SU-DHL-6 (cell line): ENCODE data around the gene CMPK1.

Experiments
- H2AFZ ChIP-seq: fragments of 200-600 bp; sonication (generic); 2 replicates; pipeline ENCODE4 v1.6.1; 2014; ENCODE audit warnings: low read depth, mild to moderate bottlenecking, moderate library complexity, mixed read lengths, antibody characterized with exemption, low read length; ENCODE audit not compliant: severe bottlenecking
- H3F3A ChIP-seq: fragments of 200-600 bp; shearing (Covaris generic); 2 replicates; pipeline ENCODE4 v1.6.0; 2016; ENCODE audit warnings: antibody characterized with exemption, mild to moderate bottlenecking; ENCODE audit not compliant: insufficient read depth
- H3K27ac ChIP-seq: fragments of 200-600 bp; sonication (generic); 2 replicates; pipeline ENCODE4 v1.5.1; 2016; ENCODE audit warnings: low read depth, mild to moderate bottlenecking, low read length, moderate library complexity, mixed read lengths
- H3K27me3 ChIP-seq: fragments of 200-600 bp; sonication (generic), shearing (Covaris generic); 2 replicates; pipeline ENCODE4 v1.6.0; 2014; ENCODE audit warnings: mild to moderate bottlenecking, low read length
- H3K36me3 ChIP-seq: fragments of 200-600 bp; sonication (generic); 2 replicates; pipeline ENCODE4 v1.6.1; 2014; ENCODE audit warnings: mild to moderate bottlenecking, low read length, mixed read lengths
- H3K4me2 ChIP-seq: fragments of 300-600, 200-600 bp; shearing (Covaris generic), sonication (generic); 2 replicates; pipeline ENCODE4 v1.6.0; 2014; ENCODE audit warnings: low read length, low read depth, mild to moderate bottlenecking; ENCODE audit not compliant: poor library complexity, severe bottlenecking
- H3K4me3 ChIP-seq: fragments of 200-600 bp; sonication (generic); 2 replicates; pipeline ENCODE4 v1.5.1; 2014; ENCODE audit warnings: antibody characterized with exemption, low read length, mild to moderate bottlenecking, mixed read lengths; ENCODE audit not compliant: insufficient read depth, poor library complexity, severe bottlenecking
- H3K79me2 ChIP-seq: fragments of 200-600 bp; sonication (generic); 2 replicates; pipeline ENCODE4 v1.6.1; 2014; ENCODE audit warnings: mild to moderate bottlenecking, low read length, moderate library complexity; ENCODE audit not compliant: insufficient read depth
- H3K9ac ChIP-seq: fragments of 200-600 bp; sonication (generic); 2 replicates; pipeline ENCODE4 v1.7.0; 2014; ENCODE audit warnings: mild to moderate bottlenecking, low read length
- H3K9me2 ChIP-seq: fragments of 200-600 bp; sonication (generic); replicated peaks from 2 replicates; pipeline ENCODE4 v1.6.1; 2014; ENCODE audit warnings: low read length; ENCODE audit not compliant: insufficient read depth
- H3K9me3 ChIP-seq: fragments of 200-600 bp; sonication (generic); 2 replicates; pipeline ENCODE4 v1.6.1; 2014; ENCODE audit warnings: low read length, mixed read lengths; ENCODE audit not compliant: insufficient read depth
- H4K20me1 ChIP-seq: fragments of 200-600 bp; sonication (generic); 2 replicates; pipeline ENCODE4 v1.6.1; 2014; ENCODE audit warnings: low read depth, mild to moderate bottlenecking, antibody characterized with exemption, low read length, moderate library complexity, mixed read lengths
- EZH2phosphoT487 ChIP-seq: fragments of 200-600 bp; sonication (generic), shearing (Covaris generic); conservative IDR thresholded peaks from 2 replicates; pipeline ENCODE4 v1.6.1; 2018; ENCODE audit warnings: mild to moderate bottlenecking, antibody characterized with exemption, low read length, moderate library complexity, mixed read lengths
- TF ChIP-seq, protein P1 (sequence below): fragments of 200-600 bp; sonication (generic); IDR thresholded peaks from one replicate; pipeline ENCODE4 v1.5.1; 2017; ENCODE audit warnings: antibody characterized with exemption, mild to moderate bottlenecking, low read length, moderate library complexity; ENCODE audit not compliant: insufficient read depth, poor library complexity, severe bottlenecking

CMPK1 gene

GRCh38 chr1:47412437-47412836 lies 78.8 kb downstream of the CMPK1 start:
- Histone ChIP-seq H3K4me3 (no peak overlapping the region), H3K27me3 (no peaks in the 10 kb centered on the region), H3K9ac (no peak overlapping the region), H3K9me3 (no peaks in the 10 kb centered on the region), H3F3A (no peaks in the 10 kb centered on the region), H2AFZ (no peak overlapping the region), H3K36me3 (no peaks in the 10 kb centered on the region), H4K20me1 (no peaks in the 10 kb centered on the region), H3K79me2 (no peaks in the 10 kb centered on the region), H3K4me2 (no peak overlapping the region), H3K27ac (no peak overlapping the region), H3K9me2 (no peaks in the 10 kb centered on the region)
- TF ChIP-seq EZH2phosphoT487: no peak
- TF ChIP-seq, protein P1, sequence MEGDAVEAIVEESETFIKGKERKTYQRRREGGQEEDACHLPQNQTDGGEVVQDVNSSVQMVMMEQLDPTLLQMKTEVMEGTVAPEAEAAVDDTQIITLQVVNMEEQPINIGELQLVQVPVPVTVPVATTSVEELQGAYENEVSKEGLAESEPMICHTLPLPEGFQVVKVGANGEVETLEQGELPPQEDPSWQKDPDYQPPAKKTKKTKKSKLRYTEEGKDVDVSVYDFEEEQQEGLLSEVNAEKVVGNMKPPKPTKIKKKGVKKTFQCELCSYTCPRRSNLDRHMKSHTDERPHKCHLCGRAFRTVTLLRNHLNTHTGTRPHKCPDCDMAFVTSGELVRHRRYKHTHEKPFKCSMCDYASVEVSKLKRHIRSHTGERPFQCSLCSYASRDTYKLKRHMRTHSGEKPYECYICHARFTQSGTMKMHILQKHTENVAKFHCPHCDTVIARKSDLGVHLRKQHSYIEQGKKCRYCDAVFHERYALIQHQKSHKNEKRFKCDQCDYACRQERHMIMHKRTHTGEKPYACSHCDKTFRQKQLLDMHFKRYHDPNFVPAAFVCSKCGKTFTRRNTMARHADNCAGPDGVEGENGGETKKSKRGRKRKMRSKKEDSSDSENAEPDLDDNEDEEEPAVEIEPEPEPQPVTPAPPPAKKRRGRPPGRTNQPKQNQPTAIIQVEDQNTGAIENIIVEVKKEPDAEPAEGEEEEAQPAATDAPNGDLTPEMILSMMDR: no peak

- no peak within 1 kb of the TSS for H3K9ac ChIP-seq
- H3K9me2 ChIP-seq: no peaks in the 10 kb centered on the region
These were observed 82.2 kb downstream of the CMPK1 start, which contains the start of gene FOXE3 for GRCh38 chr1:47415728-47416318. Gene FOXE3 (plus strand): TSS chr1:47416285. CDS start chr1:47416316, 31 bp downstream.

GRCh38 chr1:47416319-47417169 lies 83.0 kb downstream of the CMPK1 start:
- no peaks in the 10 kb centered on the region for H3K27me3 ChIP-seq
- no peaks in the 10 kb centered on the region for H3K9me2 ChIP-seq
- H3F3A ChIP-seq: no peaks in the 10 kb centered on the region
- no peaks in the 10 kb centered on the region for H3K36me3 ChIP-seq
- H3K4me3 ChIP-seq: no peak overlapping the region
- TF ChIP-seq, protein P1: no peak
- TF ChIP-seq EZH2phosphoT487: no peak
- no peak overlapping the region for H3K9ac ChIP-seq
- no peak overlapping the region for H3K27ac ChIP-seq
- no peaks in the 10 kb centered on the region for H3K9me3 ChIP-seq
- no peak overlapping the region for H2AFZ ChIP-seq
- no peak overlapping the region for H3K4me2 ChIP-seq
- H3K79me2 ChIP-seq: no peaks in the 10 kb centered on the region
- no peaks in the 10 kb centered on the region for H4K20me1 ChIP-seq

More at GRCh38 chr1:47415728-47416318, 82.2 kb downstream of the CMPK1 start, which contains the start of gene FOXE3:
- Histone ChIP-seq H3K9me3 (no peaks in the 10 kb centered on the region), H3K27ac (no peak within 1 kb of the TSS), H3K79me2 (no peaks in the 10 kb centered on the region), H3K4me3 (no peak within 1 kb of the TSS), H3K4me2 (no peak within 1 kb of the TSS), H3F3A (no peaks in the 10 kb centered on the region), H3K36me3 (no peaks in the 10 kb centered on the region), H2AFZ (no peak within 1 kb of the TSS), H3K27me3 (no peaks in the 10 kb centered on the region), H4K20me1 (no peaks in the 10 kb centered on the region)
- TF ChIP-seq EZH2phosphoT487: no peak
- TF ChIP-seq, protein P1: no peak
